Measurements from ENCODE around the gene PRMT7. TPM values are rescaled to one million over a fixed set of nuclear protein-coding genes. Genes with fewer than 3 reads are reported as not detected.

PRMT7 gene
- total RNA-seq, 1 donor from 2014 or later: 66.4 TPM

Other genes starting within 250 kb of the PRMT7 start
- gene NFATC3, start 225.6 kb upstream of the PRMT7 start, total RNA-seq: 149 and 150 TPM in 2 replicates
- not detected in 2 replicates for gene ESRP2, start 74.9 kb upstream of the PRMT7 start, total RNA-seq
- gene PLA2G15, start 65.6 kb upstream of the PRMT7 start, total RNA-seq: 11.1 and 11.8 TPM in 2 replicates
- gene SLC7A6, start 46.5 kb upstream of the PRMT7 start, total RNA-seq: 125 and 128 TPM in 2 replicates
- 28.7 and 31.1 TPM in 2 replicates for gene SLC7A6OS, start 73 bp upstream of the PRMT7 start, total RNA-seq
- gene SMPD3, start 137.5 kb downstream of the PRMT7 start, total RNA-seq: 8.8 and 9.4 TPM in 2 replicates
- gene ZFP90, start 228.3 kb downstream of the PRMT7 start, total RNA-seq: 30.1 and 30.8 TPM in 2 replicates